H1 (cell line): ENCODE results near the gene DENND11. TPM values are rescaled to one million over a fixed set of nuclear protein-coding genes. Genes with fewer than 3 reads are reported as not detected.

Source experiments
- ASH2L ChIP-seq: fragments of 200-600, 300-600 bp; sonication (generic); IDR thresholded peaks from one replicate; pipeline ENCODE4 v1.7.1; 2017; ENCODE audit warnings: low read length
- BACH1 ChIP-seq: IDR thresholded peaks from 2 replicates; pipeline ENCODE4 v1.6.1; 2012; ENCODE audit warnings: low read length, improper control_type of control experiment
- CHD1 ChIP-seq: IDR thresholded peaks from 2 replicates; pipeline ENCODE4 v1.6.1; 2012; ENCODE audit warnings: low read depth, low read length, improper control_type of control experiment
- EZH2 ChIP-seq: fragments of 200-600 bp; sonication (generic); IDR thresholded peaks from 2 replicates; pipeline ENCODE4 v1.7.1; 2012; ENCODE audit warnings: low read depth, mild to moderate bottlenecking, moderate library complexity, low read length, inconsistent platforms; ENCODE audit not compliant: severe bottlenecking
- GABPA ChIP-seq: IDR thresholded peaks from 2 replicates; pipeline ENCODE4 v1.6.1; 2011; ENCODE audit warnings: mild to moderate bottlenecking, low read length, moderate library complexity, borderline replicate concordance; ENCODE audit not compliant: insufficient read depth
- HDAC2 ChIP-seq, 2 experiments: fragments of 300-600 bp in 1 of 2; sonication (generic) in 1 of 2; IDR thresholded peaks; 2 replicates each; pipeline ENCODE4 v1.6.1; 2011 to 2012; ENCODE audit warnings: low read depth in 2 of 2, low read length in 2 of 2, mild to moderate bottlenecking in 2 of 2, moderate library complexity in 2 of 2, borderline replicate concordance in 1 of 2, inconsistent platforms in 1 of 2
- JUND ChIP-seq: IDR thresholded peaks from 2 replicates; pipeline ENCODE4 v1.6.1; 2011; ENCODE audit warnings: mild to moderate bottlenecking, improper control_type of control experiment, low read length
- POLR2AphosphoS5 ChIP-seq: IDR thresholded peaks from 2 replicates; pipeline ENCODE4 v1.6.1; 2011; ENCODE audit warnings: low read depth, low read length
- POU5F1 ChIP-seq: IDR thresholded peaks from 2 replicates; pipeline ENCODE4 v1.6.1; 2011; ENCODE audit warnings: low read depth, mild to moderate bottlenecking, low read length, moderate library complexity
- RAD21 ChIP-seq, 2 experiments: IDR thresholded peaks in 1 of 2; conservative IDR thresholded peaks in 1 of 2; 2 replicates each; pipeline ENCODE4 v1.6.1; 2011; ENCODE audit warnings: low read depth in 2 of 2, low read length in 2 of 2, improper control_type of control experiment in 1 of 2, inconsistent platforms in 1 of 2, mild to moderate bottlenecking in 1 of 2, moderate library complexity in 1 of 2
- RBBP5 ChIP-seq: IDR thresholded peaks from 2 replicates; pipeline ENCODE4 v1.7.1; 2012; ENCODE audit warnings: low read depth, mild to moderate bottlenecking, inconsistent platforms, low read length, moderate library complexity, borderline replicate concordance
- SAP30 ChIP-seq: fragments of 300-600 bp; sonication (generic); IDR thresholded peaks from 2 replicates; pipeline ENCODE4 v1.7.1; 2012; ENCODE audit warnings: low read length, moderate library complexity, mild to moderate bottlenecking, inconsistent platforms; ENCODE audit not compliant: insufficient read depth, insufficient replicate concordance
- SP1 ChIP-seq: IDR thresholded peaks from 2 replicates; pipeline ENCODE4 v1.6.1; 2011; ENCODE audit warnings: low read depth, low read length
- SRF ChIP-seq: IDR thresholded peaks from 2 replicates; pipeline ENCODE4 v1.6.1; 2011; ENCODE audit warnings: mild to moderate bottlenecking, low read depth, low read length, moderate library complexity
- TAF7 ChIP-seq: optimal IDR thresholded peaks from 2 replicates; pipeline ENCODE3; 2011; ENCODE audit warnings: low read depth, mild to moderate bottlenecking, inconsistent platforms, low read length, moderate library complexity, borderline replicate concordance
- polyA plus RNA-seq, 7 experiments: library from polyadenylated mRNA; depleted of rRNA in 3 of 7; stranded (reverse) in 5 of 7; unstranded in 2 of 7; fragments of >200 nt in 5 of 7; fragments of 200-250 nt in 2 of 7; gene quantifications; 1 replicate in 5 of 7; 2 replicates in 1 of 7; 4 replicates in 1 of 7; pipeline versions ENCODE4 v1.2.1 to v1.2.3, GENCODE V29; 2011 to 2013; ENCODE audit warnings: missing spikeins in 2 of 7, mixed read lengths in 2 of 7
- total RNA-seq: library from RNA; stranded (reverse); fragmentation: NEBNext Ultra II Directional; extraction: Animal tissue kit (Norgen Biotek cat#: 25700); gene quantifications from 2 replicates; pipeline ENCODE4 v1.2.1, GENCODE V29; 2021
- TF ChIP-seq, protein P1 (sequence below): IDR thresholded peaks from 2 replicates; pipeline ENCODE4 v1.6.1; 2011; ENCODE audit warnings: low read length, improper control_type of control experiment
- TF ChIP-seq, protein P2 (sequence below): IDR thresholded peaks from 2 replicates; pipeline ENCODE4 v1.6.1; 2012; ENCODE audit warnings: low read length, inconsistent platforms
- TF ChIP-seq, protein P3 (sequence below): IDR thresholded peaks from 2 replicates; pipeline ENCODE4 v1.6.1; 2012; ENCODE audit warnings: inconsistent platforms
- TF ChIP-seq, protein P4 (sequence below): IDR thresholded peaks from 2 replicates; pipeline ENCODE4 v1.6.1; 2012; ENCODE audit warnings: inconsistent platforms

The DENND11 gene
- total and polyA plus RNA-seq, 2 of the 8 experiments (the other 6 are each of a cell fraction or from before 2014, with no cell fraction given) = 8.0 to 26.8 TPM

DNA sequence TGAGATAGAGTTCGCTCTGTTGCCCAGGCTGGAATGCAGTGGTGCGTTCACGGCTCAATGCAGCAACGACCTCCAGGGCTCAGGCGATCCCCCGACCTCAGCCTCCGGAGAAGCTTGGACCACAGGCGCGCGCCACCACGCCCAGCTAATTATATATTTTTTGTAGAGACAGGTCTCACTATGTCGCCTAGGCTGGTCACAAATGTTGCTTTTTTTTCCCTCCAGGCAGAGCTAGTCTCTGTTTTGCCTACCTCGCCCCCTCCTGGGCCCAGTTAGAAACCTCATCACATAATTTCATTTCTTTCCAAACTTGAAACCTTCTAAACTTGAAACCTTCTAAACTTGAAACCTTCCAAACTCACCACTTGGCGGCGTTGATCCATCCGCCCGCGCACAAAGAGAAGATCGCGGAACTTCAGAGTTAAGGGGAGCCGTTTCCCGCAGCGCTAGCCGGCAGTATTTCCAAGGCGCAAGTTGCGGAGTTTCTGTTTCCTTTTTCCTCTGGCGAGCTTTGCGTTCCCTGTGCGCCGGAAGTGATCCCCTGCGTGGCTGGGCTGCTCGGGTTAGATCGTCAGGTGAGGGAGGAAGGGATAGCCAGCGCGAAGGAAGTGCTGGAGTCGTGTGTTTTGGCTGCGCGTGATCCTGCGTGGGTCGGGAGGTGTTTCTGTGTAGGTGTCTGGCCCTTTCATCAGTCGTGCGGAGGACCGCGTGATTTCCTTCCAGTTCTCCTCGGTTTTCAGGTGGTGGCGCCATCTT is 36.0 kb upstream of the DENND11 start, which contains the start of gene SSBP1 (continued):
- TF ChIP-seq TAF7 (peak; percentile 58), JUND (peak; percentile 68), HDAC2 (IDR thresholded peaks at IDR 0.05; ENCODE audit: borderline replicate concordance in 1 of 2, low read depth in 2 of 2, low read length in 2 of 2) (peak; percentile 30 to 82; a peak in 1 of 4 replicates), POLR2AphosphoS5 (peak; percentile 99), ASH2L (peak; percentile 100), SAP30 (peak; percentile 72), EZH2 (no peak), CHD1 (no peak), RAD21 (IDR thresholded peaks at IDR 0.05 in 1 of 2, conservative IDR thresholded peaks at IDR 0.05 in 1 of 2; ENCODE audit: low read depth in 2 of 2, low read length in 2 of 2) (peak; percentile 27 to 40; a peak in 2 of 4 replicates), RBBP5 (peak; percentile 97; the same call in 1 of the 2 replicates), SP1 (peak; percentile 86), GABPA (peak; percentile 98), POU5F1 (no peak), SRF (peak; percentile 77; the same call in 1 of the 2 replicates), BACH1 (peak; percentile 46; the same call in 1 of the 2 replicates)
- TF ChIP-seq, protein P1, sequence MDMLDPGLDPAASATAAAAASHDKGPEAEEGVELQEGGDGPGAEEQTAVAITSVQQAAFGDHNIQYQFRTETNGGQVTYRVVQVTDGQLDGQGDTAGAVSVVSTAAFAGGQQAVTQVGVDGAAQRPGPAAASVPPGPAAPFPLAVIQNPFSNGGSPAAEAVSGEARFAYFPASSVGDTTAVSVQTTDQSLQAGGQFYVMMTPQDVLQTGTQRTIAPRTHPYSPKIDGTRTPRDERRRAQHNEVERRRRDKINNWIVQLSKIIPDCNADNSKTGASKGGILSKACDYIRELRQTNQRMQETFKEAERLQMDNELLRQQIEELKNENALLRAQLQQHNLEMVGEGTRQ = 0 out of 2 replicates have a peak, but pooled peaks have one; percentile 17
- TF ChIP-seq, protein P2, sequence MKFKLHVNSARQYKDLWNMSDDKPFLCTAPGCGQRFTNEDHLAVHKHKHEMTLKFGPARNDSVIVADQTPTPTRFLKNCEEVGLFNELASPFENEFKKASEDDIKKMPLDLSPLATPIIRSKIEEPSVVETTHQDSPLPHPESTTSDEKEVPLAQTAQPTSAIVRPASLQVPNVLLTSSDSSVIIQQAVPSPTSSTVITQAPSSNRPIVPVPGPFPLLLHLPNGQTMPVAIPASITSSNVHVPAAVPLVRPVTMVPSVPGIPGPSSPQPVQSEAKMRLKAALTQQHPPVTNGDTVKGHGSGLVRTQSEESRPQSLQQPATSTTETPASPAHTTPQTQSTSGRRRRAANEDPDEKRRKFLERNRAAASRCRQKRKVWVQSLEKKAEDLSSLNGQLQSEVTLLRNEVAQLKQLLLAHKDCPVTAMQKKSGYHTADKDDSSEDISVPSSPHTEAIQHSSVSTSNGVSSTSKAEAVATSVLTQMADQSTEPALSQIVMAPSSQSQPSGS = peak; percentile 84
- TF ChIP-seq, protein P3, sequence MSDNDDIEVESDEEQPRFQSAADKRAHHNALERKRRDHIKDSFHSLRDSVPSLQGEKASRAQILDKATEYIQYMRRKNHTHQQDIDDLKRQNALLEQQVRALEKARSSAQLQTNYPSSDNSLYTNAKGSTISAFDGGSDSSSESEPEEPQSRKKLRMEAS = peak; percentile 82
- TF ChIP-seq, protein P4, sequence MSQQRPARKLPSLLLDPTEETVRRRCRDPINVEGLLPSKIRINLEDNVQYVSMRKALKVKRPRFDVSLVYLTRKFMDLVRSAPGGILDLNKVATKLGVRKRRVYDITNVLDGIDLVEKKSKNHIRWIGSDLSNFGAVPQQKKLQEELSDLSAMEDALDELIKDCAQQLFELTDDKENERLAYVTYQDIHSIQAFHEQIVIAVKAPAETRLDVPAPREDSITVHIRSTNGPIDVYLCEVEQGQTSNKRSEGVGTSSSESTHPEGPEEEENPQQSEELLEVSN = peak; percentile 61
